ENCODE measurements around the gene MPO. TPM values are rescaled to one million over a fixed set of nuclear protein-coding genes. Genes with fewer than 3 reads are reported as not detected.

The MPO gene
- total and polyA plus RNA-seq, 2 experiments from 2014 or later = 0.13 TPM; not detected in 1

- Histone ChIP-seq H3K9me2 (replicated peaks; ENCODE audit: insufficient read depth) (no peaks in the 10 kb centered on the region), H3K36me3 (replicated peaks; ENCODE audit: insufficient read depth, low read depth) (no peaks in the 10 kb centered on the region), H3K4me1 (ENCODE audit: insufficient read depth) (no peaks in the 10 kb centered on the region), H3K27me3 (peaks cover 8% of the 10 kb centered on the region), H3K9me3 (ENCODE audit: low read depth) (no peaks in the 10 kb centered on the region), H3K4me3 (no peak overlapping the region), H3K27ac (no peak overlapping the region), H2AFZ (no peak overlapping the region), H3K79me2 (no peaks in the 10 kb centered on the region), H3K4me2 (no peak overlapping the region), H4K20me1 (ENCODE audit: insufficient read depth, poor library complexity, severe bottlenecking) (no peaks in the 10 kb centered on the region)
- DNase-seq (ENCODE audit: low spot score) = no peak
- 91% methylated on average over 22 of the region's 22 CpGs for WGBS (ENCODE audit: low lambda C conversion rate, missing lambda C conversion rate)
- no peak for TF ChIP-seq CTCF (IDR thresholded peaks at IDR 0.05; ENCODE audit: poor library complexity)
- TF ChIP-seq EZH2 (IDR thresholded peaks at IDR 0.05; ENCODE audit: borderline replicate concordance) = no peak
- no peak for TF ChIP-seq EZH2phosphoT487 (IDR thresholded peaks at IDR 0.05; ENCODE audit: low read depth, severe bottlenecking, unreplicated experiment)
Observed at GRCh38 chr17:58267347-58268324, 13.1 kb downstream of the MPO start.

- no peak overlapping the region for H3K4me3 ChIP-seq
- WGBS (ENCODE audit: low lambda C conversion rate, missing lambda C conversion rate) = 97% methylated on average over 7 of the region's 7 CpGs
- H4K20me1 ChIP-seq (ENCODE audit: insufficient read depth, poor library complexity, severe bottlenecking) = no peaks in the 10 kb centered on the region
- H3K27ac ChIP-seq = no peak overlapping the region
- H3K4me2 ChIP-seq = no peak overlapping the region
- peaks cover 22% of the 10 kb centered on the region for H3K27me3 ChIP-seq
- H3K9me3 ChIP-seq (ENCODE audit: low read depth) = no peaks in the 10 kb centered on the region
- H3K9me2 ChIP-seq (replicated peaks; ENCODE audit: insufficient read depth) = no peaks in the 10 kb centered on the region
- TF ChIP-seq EZH2 (IDR thresholded peaks at IDR 0.05; ENCODE audit: borderline replicate concordance) = no peak
- no peak for TF ChIP-seq EZH2phosphoT487 (IDR thresholded peaks at IDR 0.05; ENCODE audit: low read depth, severe bottlenecking, unreplicated experiment)
- no peak for TF ChIP-seq CTCF (IDR thresholded peaks at IDR 0.05; ENCODE audit: poor library complexity)
- H3K4me1 ChIP-seq (ENCODE audit: insufficient read depth) = no peaks in the 10 kb centered on the region
- no peaks in the 10 kb centered on the region for H3K36me3 ChIP-seq (replicated peaks; ENCODE audit: insufficient read depth, low read depth)
- H3K79me2 ChIP-seq = no peaks in the 10 kb centered on the region
- no peak for DNase-seq (ENCODE audit: low spot score)
- H2AFZ ChIP-seq = no peak overlapping the region
Observed at GRCh38 chr17:58265902-58266875, 14.5 kb downstream of the MPO start.

- H4K20me1 ChIP-seq (ENCODE audit: insufficient read depth, poor library complexity, severe bottlenecking) = no peaks in the 10 kb centered on the region
- H3K79me2 ChIP-seq = no peaks in the 10 kb centered on the region
- no peaks in the 10 kb centered on the region for H3K4me1 ChIP-seq (ENCODE audit: insufficient read depth)
- no peak overlapping the region for H3K27ac ChIP-seq
- H3K4me2 ChIP-seq = no peak overlapping the region
- no peak overlapping the region for H2AFZ ChIP-seq
- peaks cover 31% of the 10 kb centered on the region for H3K27me3 ChIP-seq
- H3K9me3 ChIP-seq (ENCODE audit: low read depth) = no peaks in the 10 kb centered on the region
- no peak for DNase-seq (ENCODE audit: low spot score)
- H3K36me3 ChIP-seq (replicated peaks; ENCODE audit: insufficient read depth, low read depth) = no peaks in the 10 kb centered on the region
- no peaks in the 10 kb centered on the region for H3K9me2 ChIP-seq (replicated peaks; ENCODE audit: insufficient read depth)
- TF ChIP-seq EZH2phosphoT487 (IDR thresholded peaks at IDR 0.05; ENCODE audit: low read depth, severe bottlenecking, unreplicated experiment) = no peak
- TF ChIP-seq CTCF (IDR thresholded peaks at IDR 0.05; ENCODE audit: poor library complexity) = no peak
- TF ChIP-seq EZH2 (IDR thresholded peaks at IDR 0.05; ENCODE audit: borderline replicate concordance) = no peak
- WGBS (ENCODE audit: low lambda C conversion rate, missing lambda C conversion rate) = 88% methylated on average over 4 of the region's 4 CpGs
- no peak overlapping the region for H3K4me3 ChIP-seq
Observed at GRCh38 chr17:58265271-58265670, 15.5 kb downstream of the MPO start.

Data from hepatocyte (in vitro differentiated cells).